H9 (cell line): ENCODE measurements around the gene ASCC1. TPM values are rescaled to one million over a fixed set of nuclear protein-coding genes. Genes with fewer than 3 reads are reported as not detected.

Experiments
- DNase-seq: peaks from one replicate; pipeline ENCODE4 v3.0.0-alpha.2; 2017
- H2AFZ ChIP-seq: one replicate; pipeline ENCODE4 v1.6.1; 2013; ENCODE audit warnings: mild to moderate bottlenecking, low read length, control low read depth, moderate library complexity
- H2AK5ac ChIP-seq: 2 replicates; pipeline ENCODE4 v1.6.1; 2013; ENCODE audit warnings: low read length, control low read depth, mixed read lengths; ENCODE audit not compliant: insufficient read length
- H2BK120ac ChIP-seq: one replicate; pipeline ENCODE4 v1.6.1; 2013; ENCODE audit warnings: low read depth, mild to moderate bottlenecking, low read length, control low read depth, inconsistent platforms; ENCODE audit not compliant: poor library complexity, severe bottlenecking
- H2BK12ac ChIP-seq: 2 replicates; pipeline ENCODE4 v1.6.1; 2013; ENCODE audit warnings: low read length, control low read depth, mixed read lengths, low read depth; ENCODE audit not compliant: insufficient read length
- H2BK15ac ChIP-seq: 2 replicates; pipeline ENCODE4 v1.6.1; 2013; ENCODE audit warnings: low read depth, low read length, control low read depth
- H2BK20ac ChIP-seq: one replicate; pipeline ENCODE4 v1.6.1; 2013; ENCODE audit warnings: low read depth, mild to moderate bottlenecking, low read length, control low read depth, inconsistent platforms; ENCODE audit not compliant: poor library complexity, severe bottlenecking
- H2BK5ac ChIP-seq: 2 replicates; pipeline ENCODE4 v1.6.1; 2013; ENCODE audit warnings: low read length, control low read depth, mixed read lengths; ENCODE audit not compliant: insufficient read length
- H3K14ac ChIP-seq: 2 replicates; pipeline ENCODE4 v1.6.1; 2013; ENCODE audit warnings: low read length, control low read depth; ENCODE audit not compliant: insufficient read depth
- H3K18ac ChIP-seq: 2 replicates; pipeline ENCODE4 v1.6.1; 2013; ENCODE audit warnings: low read depth, mild to moderate bottlenecking, mixed read lengths, low read length, control low read depth; ENCODE audit not compliant: insufficient read length
- H3K23ac ChIP-seq: 2 replicates; pipeline ENCODE4 v1.6.1; 2013; ENCODE audit warnings: low read length, control low read depth, mixed read lengths, low read depth; ENCODE audit not compliant: insufficient read length
- H3K23me2 ChIP-seq: 2 replicates; pipeline ENCODE4 v1.6.1; 2013; ENCODE audit warnings: low read depth, mild to moderate bottlenecking, mixed read lengths, low read length, control low read depth; ENCODE audit not compliant: insufficient read length, poor library complexity, severe bottlenecking
- H3K27ac ChIP-seq: 2 replicates; pipeline ENCODE4 v1.5.1; 2013; ENCODE audit warnings: low read length, control low read depth, mixed read lengths, low read depth; ENCODE audit not compliant: insufficient read length
- H3K27me3 ChIP-seq: 2 replicates; pipeline ENCODE4 v1.6.1; 2013; ENCODE audit warnings: low read length, control low read depth, inconsistent platforms; ENCODE audit not compliant: insufficient read depth
- H3K4ac ChIP-seq: 2 replicates; pipeline ENCODE4 v1.6.1; 2013; ENCODE audit warnings: low read depth, mild to moderate bottlenecking, control low read depth, inconsistent platforms, low read length, moderate library complexity
- H3K4me1 ChIP-seq: 2 replicates; pipeline ENCODE4 v1.6.1; 2013; ENCODE audit warnings: low read length, control low read depth, inconsistent platforms; ENCODE audit not compliant: insufficient read depth
- H3K4me2 ChIP-seq: 2 replicates; pipeline ENCODE4 v1.6.1; 2013; ENCODE audit warnings: low read length, control low read depth, mixed read lengths; ENCODE audit not compliant: insufficient read length, insufficient read depth
- H3K56ac ChIP-seq: 2 replicates; pipeline ENCODE4 v1.6.1; 2013; ENCODE audit warnings: low read depth, mild to moderate bottlenecking, mixed read lengths, low read length, control low read depth; ENCODE audit not compliant: insufficient read length
- H3K79me1 ChIP-seq: 2 replicates; pipeline ENCODE4 v1.6.1; 2013; ENCODE audit warnings: low read depth, mild to moderate bottlenecking, moderate library complexity, low read length, control low read depth, inconsistent platforms; ENCODE audit not compliant: insufficient read depth, poor library complexity, severe bottlenecking
- H3K79me2 ChIP-seq: 2 replicates; pipeline ENCODE4 v1.6.1; 2013; ENCODE audit warnings: low read length, control low read depth, inconsistent platforms; ENCODE audit not compliant: insufficient read depth
- H3K9ac ChIP-seq: 2 replicates; pipeline ENCODE4 v1.6.1; 2013; ENCODE audit warnings: low read length, control low read depth, mixed read lengths; ENCODE audit not compliant: insufficient read length; ENCODE audit errors: extremely low read depth
- H3K9me3 ChIP-seq: one replicate; pipeline ENCODE4 v1.6.1; 2013; ENCODE audit warnings: low read depth, low read length, inconsistent platforms; ENCODE audit not compliant: control insufficient read depth
- H3T11ph ChIP-seq: one replicate; pipeline ENCODE4 v1.6.1; 2013; ENCODE audit warnings: mild to moderate bottlenecking, low read length, control low read depth, inconsistent platforms
- H4K20me1 ChIP-seq: one replicate; pipeline ENCODE4 v1.6.1; 2013; ENCODE audit not compliant: control insufficient read depth, insufficient read length, insufficient read depth
- H4K5ac ChIP-seq: 2 replicates; pipeline ENCODE4 v1.6.1; 2013; ENCODE audit warnings: low read depth, mild to moderate bottlenecking, mixed read lengths, low read length, control low read depth; ENCODE audit not compliant: insufficient read length
- H4K8ac ChIP-seq: replicated peaks from 2 replicates; pipeline ENCODE4 v1.6.1; 2013; ENCODE audit warnings: low read length, control low read depth, mixed read lengths, low read depth; ENCODE audit not compliant: insufficient read length
- H4K91ac ChIP-seq: 2 replicates; pipeline ENCODE4 v1.6.1; 2013; ENCODE audit warnings: low read depth, mild to moderate bottlenecking, moderate library complexity, mixed read lengths, low read length, control low read depth; ENCODE audit not compliant: insufficient read length
- H3K27ac Mint-ChIP-seq, 3 experiments: 2 replicates in 2 of 3; 3 replicates in 1 of 3; pipeline ENCODE4 v1.8.0; 2020 to 2021; ENCODE audit warnings: mixed read lengths in 3 of 3, mild to moderate bottlenecking in 1 of 3, moderate library complexity in 1 of 3
- H3K27me3 Mint-ChIP-seq: 2 replicates; pipeline ENCODE4 v1.8.0; 2021; ENCODE audit warnings: low read depth, mild to moderate bottlenecking, moderate library complexity, mixed read lengths
- H3K36me3 Mint-ChIP-seq, 3 experiments: 2 replicates in 2 of 3; 3 replicates in 1 of 3; pipeline ENCODE4 v1.8.0; 2020 to 2021; ENCODE audit warnings: low read depth in 3 of 3, mixed read lengths in 3 of 3; ENCODE audit not compliant: insufficient read depth in 1 of 3
- H3K4me1 Mint-ChIP-seq, 2 experiments: 2 replicates each; pipeline ENCODE4 v1.8.0; 2020; ENCODE audit warnings: mixed read lengths in 2 of 2
- H3K4me3 Mint-ChIP-seq, 2 experiments: 2 replicates in 1 of 2; 3 replicates in 1 of 2; pipeline ENCODE4 v1.8.0; 2020 to 2021; ENCODE audit warnings: mild to moderate bottlenecking in 2 of 2, mixed read lengths in 2 of 2, moderate library complexity in 1 of 2
- H3K9me3 Mint-ChIP-seq, 2 experiments: 2 replicates in 1 of 2; 3 replicates in 1 of 2; pipeline ENCODE4 v1.8.0; 2020; ENCODE audit warnings: mild to moderate bottlenecking in 2 of 2, mixed read lengths in 2 of 2, moderate library complexity in 1 of 2
- WGBS: extraction: QIAGEN DNeasy Blood & Tissue Kit; methylation state at CpG from one replicate; pipeline ENCODE4 v1.1.7; 2013; ENCODE audit warnings: missing lambda C conversion rate, low lambda C conversion rate, mixed read lengths; ENCODE audit not compliant: insufficient read length; ENCODE audit errors: extremely low coverage; 5-methylcytosine and 5-hydroxymethylcytosine counted together
- total RNA-seq: library from RNA; stranded (reverse); gene quantifications from 2 replicates; pipeline ENCODE4 v1.2.1, GENCODE V29; 2021
- TF ChIP-seq, protein P1 (sequence below): fragments of 200-600 bp; sonication (generic); conservative IDR thresholded peaks from 3 replicates; pipeline ENCODE4 v1.8.0; 2021; ENCODE audit warnings: antibody characterized with exemption, mild to moderate bottlenecking

The ASCC1 gene
- total RNA-seq, 1 experiment from 2014 or later = 41.2 TPM

DNA sequence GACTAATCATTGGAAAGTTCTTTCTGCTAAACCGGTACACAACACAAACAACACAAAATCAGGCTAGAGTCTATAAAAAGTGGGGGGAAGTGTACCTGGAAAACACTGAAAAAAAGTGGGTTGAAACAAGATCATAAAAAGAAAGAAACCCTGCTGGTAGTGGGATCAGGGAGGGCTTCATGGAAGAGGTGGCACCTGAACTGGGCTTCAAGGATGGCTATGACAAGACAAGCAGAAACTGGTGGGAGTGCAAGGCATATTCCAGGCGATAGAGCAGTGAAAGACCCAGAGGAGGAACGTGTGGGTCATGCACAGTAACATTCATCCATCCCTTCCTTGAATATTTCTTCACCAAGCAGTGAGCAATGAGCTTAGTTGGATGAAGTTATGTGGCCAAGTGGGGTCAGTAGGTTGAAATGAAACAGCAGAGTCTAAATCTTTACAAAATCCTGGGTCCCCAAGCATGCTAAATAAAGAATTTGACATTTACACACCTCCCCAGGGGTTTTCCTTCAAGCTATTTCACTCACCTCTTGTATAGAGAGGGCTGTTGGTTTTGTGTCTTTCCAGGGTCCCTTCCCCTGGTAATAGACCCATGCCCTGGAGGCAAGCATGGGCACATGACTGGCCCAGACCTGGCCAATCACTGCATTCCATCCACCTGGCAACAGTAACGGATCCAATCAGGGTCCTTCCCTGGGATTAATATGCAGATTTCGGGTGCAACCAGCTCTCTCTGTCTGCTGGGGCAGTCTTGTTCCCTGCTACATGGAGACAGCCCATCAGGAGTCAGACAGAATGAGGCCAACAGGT lies 165.9 kb downstream of the ASCC1 start:
- DNase-seq = peak; percentile 64
- Histone ChIP-seq H3K27ac (no peak overlapping the region), H2BK15ac (no peak overlapping the region), H2AFZ (no peak overlapping the region), H2BK12ac (no peak overlapping the region), H3K9ac (no peak overlapping the region), H2BK5ac (no peak overlapping the region), H3K4me2 (no peak overlapping the region), H3K4me1 (no peaks in the 10 kb centered on the region), H3K9me3 (no peaks in the 10 kb centered on the region), H3T11ph (no peak overlapping the region), H4K8ac (no peak overlapping the region), H3K79me1 (no peaks in the 10 kb centered on the region), H3K27me3 (no peaks in the 10 kb centered on the region), H3K18ac (no peak overlapping the region), H4K91ac (no peak overlapping the region), H3K79me2 (no peaks in the 10 kb centered on the region), H2AK5ac (no peak overlapping the region), H2BK120ac (no peak overlapping the region), H3K23ac (no peak overlapping the region), H3K4ac (no peak overlapping the region), H3K23me2 (no peaks in the 10 kb centered on the region), H3K14ac (no peak overlapping the region), H2BK20ac (no peak overlapping the region), H3K56ac (no peak overlapping the region), H4K5ac (no peak overlapping the region), H4K20me1 (no peaks in the 10 kb centered on the region)
- Mint-ChIP-seq H3K36me3 (no peaks in the 10 kb centered on the region), H3K4me1 (peaks cover 13 to 14% of the 10 kb centered on the region in 2 experiments), H3K4me3 (no peak overlapping the region), H3K27ac (no peak overlapping the region), H3K9me3 (peaks cover 0 to 4% of the 10 kb centered on the region in 2 experiments; a peak in 1 of 5 replicates), H3K27me3 (peaks cover 3% of the 10 kb centered on the region; the same call in 1 of the 2 replicates)
- TF ChIP-seq, protein P1, sequence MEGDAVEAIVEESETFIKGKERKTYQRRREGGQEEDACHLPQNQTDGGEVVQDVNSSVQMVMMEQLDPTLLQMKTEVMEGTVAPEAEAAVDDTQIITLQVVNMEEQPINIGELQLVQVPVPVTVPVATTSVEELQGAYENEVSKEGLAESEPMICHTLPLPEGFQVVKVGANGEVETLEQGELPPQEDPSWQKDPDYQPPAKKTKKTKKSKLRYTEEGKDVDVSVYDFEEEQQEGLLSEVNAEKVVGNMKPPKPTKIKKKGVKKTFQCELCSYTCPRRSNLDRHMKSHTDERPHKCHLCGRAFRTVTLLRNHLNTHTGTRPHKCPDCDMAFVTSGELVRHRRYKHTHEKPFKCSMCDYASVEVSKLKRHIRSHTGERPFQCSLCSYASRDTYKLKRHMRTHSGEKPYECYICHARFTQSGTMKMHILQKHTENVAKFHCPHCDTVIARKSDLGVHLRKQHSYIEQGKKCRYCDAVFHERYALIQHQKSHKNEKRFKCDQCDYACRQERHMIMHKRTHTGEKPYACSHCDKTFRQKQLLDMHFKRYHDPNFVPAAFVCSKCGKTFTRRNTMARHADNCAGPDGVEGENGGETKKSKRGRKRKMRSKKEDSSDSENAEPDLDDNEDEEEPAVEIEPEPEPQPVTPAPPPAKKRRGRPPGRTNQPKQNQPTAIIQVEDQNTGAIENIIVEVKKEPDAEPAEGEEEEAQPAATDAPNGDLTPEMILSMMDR = no peak
- no CpG with 5 or more reads among the region's 5 CpGs for WGBS
